HepG2 (cell line): Measurements from ENCODE around the gene CACNA1C. TPM values are rescaled to one million over a fixed set of nuclear protein-coding genes. Genes with fewer than 3 reads are reported as not detected.

Source experiments
- ATAC-seq: fragments of 200-7000 bp; cut with Tn5 transposase; 3 replicates; pipeline ENCODE4 v1.9.1; 2020; ENCODE audit warnings: mild to moderate bottlenecking, moderate library complexity
- BruUV-seq: library from RNA; stranded (reverse); fragments of 400-500 nt; replicated peaks from 2 replicates; lab custom pipeline; 2021; lab: Mats Ljungman, UMichigan
- CTCF ChIA-PET: fragments of 300-600 bp; formaldehyde crosslinking; extraction: SDS; loops from one replicate; lab custom pipeline; 2021; ENCODE audit warnings: low total read pairs, inconsistent platforms, low intra/inter-chr PET ratio; lab: Yijun Ruan, JAX
- POLR2A ChIA-PET: fragments of 350-600 bp; sonication (Branson Sonifier 250); formaldehyde crosslinking; loops from one replicate; lab custom pipeline; 2020; ENCODE audit warnings: antibody characterized with exemption, inconsistent platforms; lab: Yijun Ruan, JAX
- DNase-seq: peaks from one replicate; pipeline ENCODE4 v3.0.0-alpha.2; 2015; ENCODE audit warnings: low spot score
- FAIRE-seq: peaks from 3 replicates; lab custom pipeline; 2011; peaks lifted over from hg19 to GRCh38; lab: Jason Lieb, UNC
- H2AFZ ChIP-seq: one replicate; pipeline ENCODE4 v1.6.1; 2011; ENCODE audit warnings: low read length, inconsistent platforms
- H3K27ac ChIP-seq: fragments of 300-600 bp; 3 replicates; pipeline ENCODE4 v1.8.0; 2011; ENCODE audit warnings: mixed run types, mild to moderate bottlenecking, mixed read lengths, low read length, inconsistent platforms; ENCODE audit not compliant: insufficient read depth; ENCODE audit errors: extremely low read length
- H3K27me3 ChIP-seq, 2 experiments: fragments of 200-600 bp in 1 of 2; 2 replicates in 1 of 2; 3 replicates in 1 of 2; pipeline versions ENCODE4 v1.6.0 to v1.8.0; 2011; ENCODE audit warnings: low read length in 2 of 2, mild to moderate bottlenecking in 2 of 2, moderate library complexity in 2 of 2, inconsistent platforms in 1 of 2; ENCODE audit not compliant: insufficient read depth in 2 of 2, control insufficient read depth in 1 of 2
- H3K36me3 ChIP-seq, 2 experiments: fragments of 200-600 bp in 1 of 2; replicated peaks in 1 of 2; 2 replicates in 1 of 2; 3 replicates in 1 of 2; pipeline versions ENCODE4 v1.5.1 to v1.8.0; 2011; ENCODE audit warnings: low read length in 2 of 2, inconsistent platforms in 1 of 2; ENCODE audit not compliant: insufficient read depth in 2 of 2, control insufficient read depth in 1 of 2
- H3K4me1 ChIP-seq: 2 replicates; pipeline ENCODE4 v1.5.1; 2012; ENCODE audit warnings: low read length, inconsistent platforms; ENCODE audit not compliant: insufficient read depth
- H3K4me2 ChIP-seq: 2 replicates; pipeline ENCODE4 v1.6.0; 2011; ENCODE audit warnings: low read depth, low read length, inconsistent platforms
- H3K4me3 ChIP-seq, 3 experiments: fragments of 200-600 bp in 1 of 3; sonication (generic), shearing (Covaris generic) in 1 of 3; replicated peaks in 1 of 3; 2 replicates each; pipeline ENCODE4 v1.5.1; 2011 to 2016; ENCODE audit warnings: low read length in 3 of 3, inconsistent platforms in 2 of 3, low read depth in 2 of 3, mild to moderate bottlenecking in 2 of 3, control low read depth in 1 of 3, mixed read lengths in 1 of 3; ENCODE audit not compliant: insufficient read depth in 1 of 3
- H3K79me2 ChIP-seq: one replicate; pipeline ENCODE4 v1.6.1; 2011; ENCODE audit warnings: low read length, inconsistent platforms; ENCODE audit not compliant: insufficient read depth
- H3K9ac ChIP-seq: 2 replicates; pipeline ENCODE4 v1.6.0; 2011; ENCODE audit warnings: mild to moderate bottlenecking, low read depth, low read length, inconsistent platforms; ENCODE audit not compliant: insufficient read depth
- H3K9me3 ChIP-seq: 2 replicates; pipeline ENCODE4 v1.5.1; 2012; ENCODE audit warnings: mild to moderate bottlenecking, low read length
- H4K20me1 ChIP-seq: 2 replicates; pipeline ENCODE4 v1.6.0; 2011; ENCODE audit warnings: inconsistent platforms, mild to moderate bottlenecking, low read length, moderate library complexity; ENCODE audit not compliant: insufficient read depth
- HCFC1 ChIP-seq: fragments of 150-350 bp; IDR thresholded peaks from 2 replicates; pipeline ENCODE4 v1.6.1; 2014; ENCODE audit warnings: low read depth, low read length
- MIER3 ChIP-seq: IDR thresholded peaks from 2 replicates; pipeline ENCODE4 v1.6.1; 2016; ENCODE audit warnings: missing compliant biosample characterization, borderline replicate concordance
- NFE2 ChIP-seq: sonication (generic); formaldehyde crosslinking; IDR thresholded peaks from 2 replicates; pipeline ENCODE4 v1.4.0; 2020; ENCODE audit warnings: missing genetic modification reagents
- SMAD9 ChIP-seq: sonication (generic); formaldehyde crosslinking; IDR thresholded peaks from 2 replicates; pipeline ENCODE4 v1.5.1; 2020; ENCODE audit warnings: mild to moderate bottlenecking, missing genetic modification reagents
- SNAPC2 ChIP-seq: sonication (generic); formaldehyde crosslinking; IDR thresholded peaks from 2 replicates; pipeline ENCODE4 v1.8.1; 2022; ENCODE audit warnings: mild to moderate bottlenecking, missing genetic modification reagents
- SOX5 ChIP-seq: IDR thresholded peaks from 2 replicates; pipeline ENCODE4 v1.6.1; 2016; ENCODE audit warnings: borderline replicate concordance
- TEAD3 ChIP-seq: optimal IDR thresholded peaks from 2 replicates; pipeline ENCODE3; 2016; ENCODE audit warnings: borderline replicate concordance
- ZNF567 ChIP-seq: sonication (generic); formaldehyde crosslinking; IDR thresholded peaks from 2 replicates; pipeline ENCODE4 v1.8.1; 2023; ENCODE audit warnings: mild to moderate bottlenecking, missing genetic modification reagents, borderline replicate concordance
- ZNF720 ChIP-seq: sonication (generic); formaldehyde crosslinking; IDR thresholded peaks from 2 replicates; pipeline ENCODE4 v1.4.0; 2020; ENCODE audit warnings: missing genetic modification reagents
- WGBS: methylation state at CpG from one replicate; pipeline ENCODE4 v1.1.6; 2017; ENCODE audit warnings: low lambda C conversion rate; 5-methylcytosine and 5-hydroxymethylcytosine counted together
- in situ Hi-C: cut with HindIII; loops from 2 replicates; pipeline ENCODE4 v1.10.0; 2017; ENCODE audit warnings: low pct_unique_long_range_greater_than_20kb; ENCODE audit not compliant: extremely low pct_ligation_motif_present
- intact Hi-C: fragments of 100-400 bp; cut with micrococcal nuclease; formaldehyde crosslinking; loops from one replicate; pipeline ENCODE4 v1.10.0; 2022; ENCODE audit not compliant: unreplicated experiment
- polyA plus RNA-seq, 8 experiments: library from polyadenylated mRNA; depleted of rRNA in 3 of 8; stranded (reverse) in 7 of 8; unstranded in 1 of 8; fragments of >200 nt; fragmentation: Illumina TruSeq in 4 of 8; extraction: Trizol in 4 of 8; gene quantifications; 2 replicates each; pipeline versions ENCODE4 v1.2.1 to v1.2.3, GENCODE V29; 2011 to 2016; ENCODE audit warnings: low read depth in 4 of 8, missing spikeins in 1 of 8, mixed read lengths in 1 of 8; ENCODE audit not compliant: insufficient read depth in 1 of 8
- total RNA-seq, 5 experiments: library from RNA; depleted of rRNA; stranded (reverse); fragments of >200 nt; fragmentation: Illumina TruSeq; extraction: Trizol; gene quantifications; 2 replicates each; pipeline ENCODE4 v1.2.3, GENCODE V29; 2016; ENCODE audit warnings: low read depth in 1 of 5
- TF ChIP-seq, protein P1 (sequence below): fragments of 450-650 bp; IDR thresholded peaks from 2 replicates; pipeline ENCODE4 v1.6.1; 2017
- TF ChIP-seq, protein P2 (sequence below): sonication (generic); formaldehyde crosslinking; IDR thresholded peaks from 2 replicates; pipeline ENCODE4 v1.5.1; 2020; ENCODE audit warnings: missing genetic modification reagents, mild to moderate bottlenecking, borderline replicate concordance

CACNA1C gene
- total and polyA plus RNA-seq, 2 of the 13 experiments (the other 11 are each of a cell fraction or from before 2014, with no cell fraction given), result not detected

DNA sequence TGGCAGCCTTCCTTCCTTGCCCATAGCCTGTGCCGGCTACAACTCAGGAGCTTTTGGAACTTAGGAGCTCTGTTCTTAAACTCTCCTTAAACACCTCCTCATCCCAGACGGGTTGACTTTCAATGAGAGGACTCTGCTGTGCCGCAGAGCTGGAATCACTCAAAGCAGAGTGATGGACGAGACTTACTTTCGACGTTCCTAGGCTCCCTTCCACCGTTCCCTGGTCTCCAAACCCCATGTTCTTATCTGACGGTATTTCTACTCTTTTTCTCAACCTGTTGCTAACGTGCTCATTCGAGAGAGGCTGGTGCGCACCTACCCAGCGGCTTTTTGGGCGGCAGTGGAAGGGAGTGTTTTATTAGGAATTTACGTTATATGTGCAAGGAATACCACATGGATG lies 232.7 kb downstream of the CACNA1C start:
- ATAC-seq, result no peak
- Histone ChIP-seq H3K9ac (no peak overlapping the region), H3K4me1 (no peaks in the 10 kb centered on the region), H3K4me2 (no peak overlapping the region), H3K27me3 (peaks cover 7 to 60% of the 10 kb centered on the region in 2 experiments), H3K36me3 (no peaks in the 10 kb centered on the region), H3K4me3 (no peak overlapping the region), H4K20me1 (no peaks in the 10 kb centered on the region), H3K79me2 (no peaks in the 10 kb centered on the region), H3K9me3 (no peaks in the 10 kb centered on the region), H3K27ac (no peak overlapping the region), H2AFZ (no peak overlapping the region)
- POLR2A ChIA-PET, result no interaction called here
- intact Hi-C loops, result loop anchor here (1.0 kb wide), 1 partner anchor 228 kb away; no protein-coding TSS in a partner anchor
- no peak for DNase-seq
- no peak for TF ChIP-seq ZNF720 (CRISPR knock-in tag)
- no peak for TF ChIP-seq MIER3
- no peak for TF ChIP-seq SMAD9 (CRISPR knock-in tag)
- TF ChIP-seq HCFC1, result no peak
- TF ChIP-seq SNAPC2, result no peak
- TF ChIP-seq SOX5 (CRISPR knock-in tag), result no peak
- no peak for TF ChIP-seq TEAD3
- TF ChIP-seq, protein P1, sequence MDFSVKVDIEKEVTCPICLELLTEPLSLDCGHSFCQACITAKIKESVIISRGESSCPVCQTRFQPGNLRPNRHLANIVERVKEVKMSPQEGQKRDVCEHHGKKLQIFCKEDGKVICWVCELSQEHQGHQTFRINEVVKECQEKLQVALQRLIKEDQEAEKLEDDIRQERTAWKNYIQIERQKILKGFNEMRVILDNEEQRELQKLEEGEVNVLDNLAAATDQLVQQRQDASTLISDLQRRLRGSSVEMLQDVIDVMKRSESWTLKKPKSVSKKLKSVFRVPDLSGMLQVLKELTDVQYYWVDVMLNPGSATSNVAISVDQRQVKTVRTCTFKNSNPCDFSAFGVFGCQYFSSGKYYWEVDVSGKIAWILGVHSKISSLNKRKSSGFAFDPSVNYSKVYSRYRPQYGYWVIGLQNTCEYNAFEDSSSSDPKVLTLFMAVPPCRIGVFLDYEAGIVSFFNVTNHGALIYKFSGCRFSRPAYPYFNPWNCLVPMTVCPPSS, result no peak
- TF ChIP-seq ZNF567 (CRISPR knock-in tag), result no peak
- TF ChIP-seq NFE2 (CRISPR knock-in tag), result no peak
- TF ChIP-seq, protein P2, sequence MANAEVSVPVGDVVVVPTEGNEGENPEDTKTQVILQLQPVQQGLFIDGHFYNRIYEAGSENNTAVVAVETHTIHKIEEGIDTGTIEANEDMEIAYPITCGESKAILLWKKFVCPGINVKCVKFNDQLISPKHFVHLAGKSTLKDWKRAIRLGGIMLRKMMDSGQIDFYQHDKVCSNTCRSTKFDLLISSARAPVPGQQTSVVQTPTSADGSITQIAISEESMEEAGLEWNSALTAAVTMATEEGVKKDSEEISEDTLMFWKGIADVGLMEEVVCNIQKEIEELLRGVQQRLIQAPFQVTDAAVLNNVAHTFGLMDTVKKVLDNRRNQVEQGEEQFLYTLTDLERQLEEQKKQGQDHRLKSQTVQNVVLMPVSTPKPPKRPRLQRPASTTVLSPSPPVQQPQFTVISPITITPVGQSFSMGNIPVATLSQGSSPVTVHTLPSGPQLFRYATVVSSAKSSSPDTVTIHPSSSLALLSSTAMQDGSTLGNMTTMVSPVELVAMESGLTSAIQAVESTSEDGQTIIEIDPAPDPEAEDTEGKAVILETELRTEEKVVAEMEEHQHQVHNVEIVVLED (CRISPR knock-in tag), result no peak
- in situ Hi-C loops, result no loop called here
- BruUV-seq, result no TSS peak
- CTCF ChIA-PET, result interaction anchor here (2.8 kb wide), 1 partner anchor 228 kb away, joined by 19 read pairs; no protein-coding TSS in a partner anchor
- FAIRE-seq, result no peak
- WGBS, result 53% methylated on average over 14 of the region's 14 CpGs
